ENCODE results near the gene CYP4F11. TPM values are rescaled to one million over a fixed set of nuclear protein-coding genes. Genes with fewer than 3 reads are reported as not detected.
"Not testable (repeated sequence)": the region's sequence is repeated elsewhere in the genome, so short reads cannot be mapped to it uniquely, and the experiment has no call there.

Gene CYP4F11
- total RNA-seq, 5 donors from 2014 or later (not counting 1 experiment from before 2014, with no cell fraction given): 0.15 to 0.16 TPM; not detected in 3

GRCh38 chr19:15874821-15875474 is 59.4 kb downstream of the CYP4F11 start:
- Mint-ChIP-seq H3K27me3 (peaks cover 24 to 50% of the 10 kb centered on the region in 2 donors), H3K27ac (no peak overlapping the region), H3K4me3 (no peak overlapping the region), H3K36me3 (no peaks in the 10 kb centered on the region), H3K4me1 (peaks cover 7 to 13% (median 7%) of the 10 kb centered on the region in 3 donors), H3K9me3 (peaks cover 0 to 3% (median 0%) of the 10 kb centered on the region in 3 donors)
- H3K4me3 ChIP-seq (ENCODE audit: control insufficient read depth in 1 of 2, extremely low read depth in 1 of 2, low read length in 1 of 2): no peak overlapping the region
- ChIA-PET POLR2A (no interaction called here), CTCF (no interaction called here)
- H3K27me3 ChIP-seq (replicated peaks in 1 of 2; ENCODE audit: control insufficient read depth in 2 of 2, extremely low read depth in 1 of 2, insufficient read depth in 2 of 2, low read length in 1 of 2): peaks cover 0 to 29% of the 10 kb centered on the region in 2 experiments
- H3K9me3 ChIP-seq: no peaks in the 10 kb centered on the region
- no peak for DNase-seq
- H3K4me1 ChIP-seq (ENCODE audit: control insufficient read depth in 1 of 2, extremely low read depth in 1 of 2, insufficient read depth in 2 of 2, low read length in 2 of 2): peaks cover 0 to 8% of the 10 kb centered on the region in 2 experiments
- H3K36me3 ChIP-seq (ENCODE audit: control insufficient read depth in 2 of 2, extremely low read depth in 1 of 2, insufficient read depth in 1 of 2, low read length in 1 of 2): no peaks in the 10 kb centered on the region
- no peak overlapping the region for H3K27ac ChIP-seq (ENCODE audit: low read length)
- ATAC-seq (replicated peaks in 1 of 4): no peak
- WGBS (ENCODE audit: insufficient coverage): 17% methylated on average over 1 of the region's 4 CpGs

GRCh38 chr19:15873771-15874170 is 60.6 kb downstream of the CYP4F11 start:
- H3K9me3 Mint-ChIP-seq; H3K36me3 Mint-ChIP-seq; H3K4me3 Mint-ChIP-seq; POLR2A ChIA-PET; CTCF ChIA-PET; H3K9me3 ChIP-seq; H3K27ac ChIP-seq (ENCODE audit: low read length); H3K4me1 ChIP-seq (ENCODE audit: control insufficient read depth in 1 of 2, extremely low read depth in 1 of 2, insufficient read depth in 2 of 2, low read length in 2 of 2); DNase-seq; H3K27ac Mint-ChIP-seq; ATAC-seq (replicated peaks in 1 of 4); H3K4me3 ChIP-seq (ENCODE audit: control insufficient read depth in 1 of 2, extremely low read depth in 1 of 2, low read length in 1 of 2); H3K36me3 ChIP-seq (ENCODE audit: control insufficient read depth in 2 of 2, extremely low read depth in 1 of 2, insufficient read depth in 1 of 2, low read length in 1 of 2): not testable (repeated sequence)
- 81% methylated on average over 4 of the region's 6 CpGs for WGBS (ENCODE audit: insufficient coverage)
- Mint-ChIP-seq H3K4me1 (peaks cover 10 to 21% (median 11%) of the 10 kb centered on the region in 3 donors), H3K27me3 (peaks cover 21 to 54% of the 10 kb centered on the region in 2 donors)
- H3K27me3 ChIP-seq (replicated peaks in 1 of 2; ENCODE audit: control insufficient read depth in 2 of 2, extremely low read depth in 1 of 2, insufficient read depth in 2 of 2, low read length in 1 of 2): peaks cover 0 to 19% of the 10 kb centered on the region in 2 experiments

DNA sequence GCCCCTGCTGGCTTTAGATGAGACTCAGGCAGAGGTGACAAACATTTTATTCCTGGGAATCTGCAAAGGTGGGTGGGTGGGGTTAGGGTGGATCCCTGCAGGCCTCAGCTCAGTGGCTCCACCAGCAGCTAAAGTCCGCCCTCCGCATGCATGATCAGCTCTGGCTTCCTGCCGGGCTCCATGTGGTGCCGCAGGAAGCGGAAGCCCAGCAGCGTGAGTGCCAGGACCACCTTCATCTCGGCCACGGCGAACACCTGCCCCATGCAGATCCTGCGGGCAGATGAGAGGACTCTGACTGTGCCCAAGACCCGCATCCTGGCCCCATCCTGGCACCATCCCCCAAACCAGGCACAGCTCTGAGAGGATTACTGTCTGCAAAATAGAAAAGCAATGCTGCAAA is 62.8 kb downstream of the CYP4F11 start:
- ATAC-seq (replicated peaks in 1 of 4) (peak in 3 of 4 experiments; percentile 47 to 74 (median 57)), DNase-seq (peak in 17 of 35 experiments; percentile 2 to 38 (median 9))
- no peaks in the 10 kb centered on the region for H3K9me3 ChIP-seq
- no peaks in the 10 kb centered on the region for H3K36me3 Mint-ChIP-seq
- no peak overlapping the region for H3K27ac ChIP-seq (ENCODE audit: low read length)
- no peaks in the 10 kb centered on the region for H3K36me3 ChIP-seq (ENCODE audit: control insufficient read depth in 2 of 2, extremely low read depth in 1 of 2, insufficient read depth in 1 of 2, low read length in 1 of 2)
- peaks cover 16 to 46% of the 10 kb centered on the region in 2 donors for H3K27me3 Mint-ChIP-seq
- H3K4me3 ChIP-seq (ENCODE audit: control insufficient read depth in 1 of 2, extremely low read depth in 1 of 2, low read length in 1 of 2): no peak overlapping the region
- peaks cover 0 to 8% of the 10 kb centered on the region in 2 experiments for H3K4me1 ChIP-seq (ENCODE audit: control insufficient read depth in 1 of 2, extremely low read depth in 1 of 2, insufficient read depth in 2 of 2, low read length in 2 of 2)
- 2% methylated on average over 9 of the region's 11 CpGs for WGBS (ENCODE audit: insufficient coverage)
- CTCF ChIA-PET: no interaction called here
- H3K4me3 Mint-ChIP-seq: peak overlapping the region in 2 of 3 donors; percentile 43 to 63
- POLR2A ChIA-PET: interaction anchor here in 1 of 2 donors (0.6 kb wide), 1 partner anchor 391 kb away, joined by 6 read pairs; no protein-coding TSS in a partner anchor
- peaks cover 10 to 27% (median 11%) of the 10 kb centered on the region in 3 donors for H3K4me1 Mint-ChIP-seq
- peaks cover 0 to 3% (median 0%) of the 10 kb centered on the region in 3 donors for H3K9me3 Mint-ChIP-seq
- H3K27me3 ChIP-seq (replicated peaks in 1 of 2; ENCODE audit: control insufficient read depth in 2 of 2, extremely low read depth in 1 of 2, insufficient read depth in 2 of 2, low read length in 1 of 2): peaks cover 0 to 18% of the 10 kb centered on the region in 2 experiments
- H3K27ac Mint-ChIP-seq: no peak overlapping the region

- 79% methylated on average over 6 of the region's 9 CpGs for WGBS (ENCODE audit: insufficient coverage)
- POLR2A ChIA-PET: no interaction called here
Observed at GRCh38 chr19:15869873-15870272, 64.5 kb downstream of the CYP4F11 start.

DNA sequence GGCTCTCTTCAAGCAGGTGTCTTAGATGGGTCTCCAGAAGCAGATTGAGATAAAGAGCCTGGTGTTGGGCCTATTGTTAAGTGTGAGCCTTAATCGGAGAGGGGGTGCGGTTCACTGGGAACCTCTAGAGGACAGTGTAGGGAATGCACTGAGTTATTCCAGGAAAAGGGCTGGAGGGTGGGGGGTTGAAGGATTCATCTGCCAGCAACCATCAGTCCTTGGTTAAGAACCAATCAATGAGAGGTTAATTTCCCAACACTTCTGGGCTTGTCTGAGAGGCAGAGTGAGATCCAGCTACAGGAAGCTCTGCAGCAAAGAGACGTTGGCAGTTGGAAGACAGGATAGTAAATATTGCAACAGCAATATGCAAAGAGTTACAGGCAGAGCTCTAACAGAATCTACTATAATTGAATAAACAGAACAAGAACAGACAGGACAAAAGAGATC is 65.2 kb downstream of the CYP4F11 start:
- H3K9me3 ChIP-seq: no peaks in the 10 kb centered on the region
- ChIA-PET CTCF (no interaction called here), POLR2A (no interaction called here)
- H3K4me3 ChIP-seq (ENCODE audit: control insufficient read depth in 1 of 2, extremely low read depth in 1 of 2, low read length in 1 of 2): no peak overlapping the region
- Mint-ChIP-seq H3K36me3 (no peaks in the 10 kb centered on the region), H3K27ac (no peak overlapping the region), H3K27me3 (peaks cover 4 to 28% of the 10 kb centered on the region in 2 donors), H3K4me3 (no peak overlapping the region), H3K4me1 (peaks cover 10 to 27% (median 11%) of the 10 kb centered on the region in 3 donors), H3K9me3 (no peaks in the 10 kb centered on the region)
- 14% methylated on average over 2 of the region's 3 CpGs for WGBS (ENCODE audit: insufficient coverage)
- DNase-seq: peak in 27 of 35 experiments; percentile 4 to 73 (median 19)
- H3K36me3 ChIP-seq (ENCODE audit: control insufficient read depth in 2 of 2, extremely low read depth in 1 of 2, insufficient read depth in 1 of 2, low read length in 1 of 2): no peaks in the 10 kb centered on the region
- peak; percentile 81 to 88 (median 84) for ATAC-seq (replicated peaks in 1 of 4)
- H3K27ac ChIP-seq (ENCODE audit: low read length): no peak overlapping the region
- H3K27me3 ChIP-seq (replicated peaks in 1 of 2; ENCODE audit: control insufficient read depth in 2 of 2, extremely low read depth in 1 of 2, insufficient read depth in 2 of 2, low read length in 1 of 2): peaks cover 0 to 10% of the 10 kb centered on the region in 2 experiments
- H3K4me1 ChIP-seq (ENCODE audit: control insufficient read depth in 1 of 2, extremely low read depth in 1 of 2, insufficient read depth in 2 of 2, low read length in 2 of 2): peaks cover 0 to 8% of the 10 kb centered on the region in 2 experiments

More at GRCh38 chr19:15869873-15870272, 64.5 kb downstream of the CYP4F11 start:
- H3K27ac Mint-ChIP-seq: no peak overlapping the region
- H3K36me3 ChIP-seq (ENCODE audit: control insufficient read depth in 2 of 2, extremely low read depth in 1 of 2, insufficient read depth in 1 of 2, low read length in 1 of 2): no peaks in the 10 kb centered on the region
- no peaks in the 10 kb centered on the region for H3K36me3 Mint-ChIP-seq
- H3K27me3 Mint-ChIP-seq: peaks cover 8 to 33% of the 10 kb centered on the region in 2 donors
- H3K4me1 ChIP-seq (ENCODE audit: control insufficient read depth in 1 of 2, extremely low read depth in 1 of 2, insufficient read depth in 2 of 2, low read length in 2 of 2): peaks cover 0 to 8% of the 10 kb centered on the region in 2 experiments
- ATAC-seq (replicated peaks in 1 of 4) (no peak), DNase-seq (no peak)
- H3K27ac ChIP-seq (ENCODE audit: low read length): no peak overlapping the region
- peaks cover 0 to 13% of the 10 kb centered on the region in 2 experiments for H3K27me3 ChIP-seq (replicated peaks in 1 of 2; ENCODE audit: control insufficient read depth in 2 of 2, extremely low read depth in 1 of 2, insufficient read depth in 2 of 2, low read length in 1 of 2)
- peaks cover 0 to 3% (median 0%) of the 10 kb centered on the region in 3 donors for H3K9me3 Mint-ChIP-seq
- peaks cover 10 to 27% (median 11%) of the 10 kb centered on the region in 3 donors for H3K4me1 Mint-ChIP-seq
- CTCF ChIA-PET: no interaction called here
- no peak overlapping the region for H3K4me3 Mint-ChIP-seq
- H3K4me3 ChIP-seq (ENCODE audit: control insufficient read depth in 1 of 2, extremely low read depth in 1 of 2, low read length in 1 of 2): no peak overlapping the region
- no peaks in the 10 kb centered on the region for H3K9me3 ChIP-seq

DNA sequence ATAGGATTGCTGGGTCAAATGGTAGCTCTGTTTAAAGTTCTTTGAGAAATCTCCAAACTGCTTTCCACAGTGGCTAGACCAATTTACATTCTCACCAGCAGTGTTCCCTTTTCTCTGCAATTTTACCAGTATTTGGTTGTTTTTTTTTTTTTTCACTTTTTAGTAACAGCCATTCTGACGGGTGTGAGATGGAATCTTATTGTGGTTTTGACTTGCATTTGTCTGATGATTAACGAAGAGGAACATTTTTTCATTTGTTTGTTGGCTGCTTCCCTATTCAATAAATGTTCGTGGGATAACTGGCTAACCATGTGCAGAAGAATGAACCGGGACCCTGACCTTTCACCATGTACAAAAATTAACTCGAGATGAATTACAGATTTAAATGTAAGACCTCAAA is 67.7 kb downstream of the CYP4F11 start:
- DNase-seq (no peak), ATAC-seq (replicated peaks in 1 of 4) (no peak)
- H3K27ac Mint-ChIP-seq: no peak overlapping the region
- no peaks in the 10 kb centered on the region for H3K9me3 Mint-ChIP-seq
- CTCF ChIA-PET: interaction anchor here in 1 of 2 donors (0.7 kb wide), 1 partner anchor 174 kb away, joined by 5 read pairs; no protein-coding TSS in a partner anchor
- POLR2A ChIA-PET: no interaction called here
- Histone ChIP-seq H3K27me3 (replicated peaks in 1 of 2; ENCODE audit: control insufficient read depth in 2 of 2, extremely low read depth in 1 of 2, insufficient read depth in 2 of 2, low read length in 1 of 2) (peaks cover 0 to 15% of the 10 kb centered on the region in 2 experiments), H3K36me3 (ENCODE audit: control insufficient read depth in 2 of 2, extremely low read depth in 1 of 2, insufficient read depth in 1 of 2, low read length in 1 of 2) (no peaks in the 10 kb centered on the region), H3K9me3 (no peaks in the 10 kb centered on the region), H3K4me1 (ENCODE audit: control insufficient read depth in 1 of 2, extremely low read depth in 1 of 2, insufficient read depth in 2 of 2, low read length in 2 of 2) (peaks cover 0 to 7% of the 10 kb centered on the region in 2 experiments), H3K27ac (ENCODE audit: low read length) (no peak overlapping the region), H3K4me3 (ENCODE audit: control insufficient read depth in 1 of 2, extremely low read depth in 1 of 2, low read length in 1 of 2) (no peak overlapping the region)
- no peak overlapping the region for H3K4me3 Mint-ChIP-seq
- peaks cover 8 to 25% (median 8%) of the 10 kb centered on the region in 3 donors for H3K4me1 Mint-ChIP-seq
- peaks cover 0 to 16% of the 10 kb centered on the region in 2 donors for H3K27me3 Mint-ChIP-seq
- H3K36me3 Mint-ChIP-seq: no peaks in the 10 kb centered on the region
- 60% methylated on average over 1 of the region's 5 CpGs for WGBS (ENCODE audit: insufficient coverage)

All from T-cell (primary cell).